Measurements from ENCODE around the gene HSD17B12.
"Not testable (repeated sequence)": the region's sequence is repeated elsewhere in the genome, so short reads cannot be mapped to it uniquely, and the experiment has no call there.

The HSD17B12 gene

DNA sequence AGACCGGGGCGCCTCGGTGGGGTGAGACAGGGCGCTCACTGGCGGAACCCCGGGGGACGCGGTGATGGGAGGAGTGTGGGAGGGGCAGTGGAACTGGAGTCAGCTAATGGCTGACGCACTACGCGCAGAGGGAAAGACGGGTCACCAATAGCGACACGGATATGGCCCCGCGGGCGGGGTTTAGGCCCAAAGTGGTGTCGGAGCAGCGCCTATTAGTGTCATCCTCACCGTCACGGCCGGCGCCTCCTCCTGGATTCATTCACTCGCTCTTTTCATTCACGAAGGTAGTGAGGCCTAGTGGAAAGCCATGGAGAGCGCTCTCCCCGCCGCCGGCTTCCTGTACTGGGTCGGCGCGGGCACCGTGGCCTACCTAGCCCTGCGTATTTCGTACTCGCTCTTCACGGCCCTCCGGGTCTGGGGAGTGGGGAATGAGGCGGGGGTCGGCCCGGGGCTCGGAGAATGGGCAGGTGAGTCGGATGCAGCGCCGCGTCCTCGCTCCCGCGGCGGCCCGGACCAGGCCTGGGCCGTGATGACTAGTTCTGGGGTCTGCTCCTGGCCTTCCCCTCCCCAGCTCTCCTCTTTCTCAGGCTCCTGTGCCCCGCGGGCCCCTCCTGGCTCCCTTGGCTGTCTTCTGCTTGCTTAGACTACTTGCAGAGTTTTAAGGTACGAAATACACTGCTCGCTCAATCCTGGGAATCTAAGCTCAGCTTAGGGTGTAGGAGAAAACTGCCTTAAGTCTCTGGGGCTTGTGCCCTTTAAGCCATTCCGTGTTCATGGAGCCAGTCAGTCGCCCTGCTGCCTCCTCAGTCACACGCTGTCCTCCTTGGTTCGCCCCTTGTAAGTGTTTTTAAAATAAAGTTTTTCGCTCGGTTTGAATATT is at the start of gene HSD17B12:
Gene HSD17B12 (plus strand): TSS at position 218 of the 880 bp plus-strand sequence. CDS start 90 bp downstream, at position 308.
- peak; percentile 99 for DNase-seq

DNA sequence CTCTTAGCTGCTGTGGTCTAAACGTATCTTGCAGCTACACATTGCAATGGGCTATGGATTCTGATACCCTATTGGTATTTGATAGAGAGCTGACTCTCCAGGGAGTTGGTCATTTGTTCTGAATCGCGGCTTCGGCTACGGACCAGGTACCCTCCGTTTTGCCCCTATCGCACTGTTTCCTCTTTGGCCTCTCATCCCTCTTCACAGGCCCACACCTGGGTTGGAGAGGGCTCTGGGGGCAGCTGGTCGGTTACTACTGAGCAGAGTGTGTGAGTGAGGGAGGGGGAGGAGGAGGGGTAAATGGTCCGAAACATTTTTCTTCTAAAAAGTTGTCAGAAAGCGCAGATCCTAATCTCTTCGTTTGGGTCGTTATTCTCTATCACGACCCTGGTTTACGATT is 48.8 kb upstream of the HSD17B12 start:
- DNase-seq: no peak

DNA sequence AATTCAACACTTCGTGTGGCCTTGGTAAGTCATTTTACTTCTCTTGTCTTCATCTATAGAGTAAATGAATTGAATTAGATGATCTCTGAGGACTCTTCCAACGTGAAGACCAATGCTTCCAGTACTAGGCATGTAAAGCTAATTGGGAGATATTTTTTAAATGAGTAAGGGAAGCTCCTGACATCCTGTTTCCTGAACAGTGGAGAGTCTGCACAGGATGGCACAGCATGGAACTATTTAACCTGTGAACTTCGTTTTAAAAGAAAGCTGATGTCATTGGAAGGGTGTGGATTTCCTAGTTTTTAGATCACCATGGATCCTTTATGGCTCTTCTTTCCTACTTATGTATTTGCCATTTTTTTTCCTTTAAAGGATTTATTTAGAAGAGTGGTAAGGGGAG is 48.4 kb upstream of the HSD17B12 start:
- no peak for DNase-seq

DNA sequence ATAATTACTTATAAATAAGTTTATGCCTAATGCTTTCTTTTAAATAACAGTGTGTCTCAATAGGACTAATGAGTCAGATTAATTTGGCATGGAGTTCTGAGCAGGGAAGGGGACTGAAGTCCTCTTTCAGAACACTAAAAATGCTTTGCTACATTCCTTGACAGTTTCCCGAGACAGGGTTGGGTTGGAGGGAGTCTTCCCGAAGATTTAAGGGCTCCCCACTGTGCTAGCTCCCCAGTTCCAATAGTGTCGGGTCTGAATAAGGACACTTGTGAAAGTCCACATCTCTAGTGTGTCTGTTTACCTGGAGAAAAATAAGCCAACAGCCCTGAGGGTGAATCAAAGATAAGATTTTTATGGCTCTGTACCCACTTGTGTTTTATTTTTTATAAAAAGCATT is 41.8 kb upstream of the HSD17B12 start:
- no peak for DNase-seq

DNA sequence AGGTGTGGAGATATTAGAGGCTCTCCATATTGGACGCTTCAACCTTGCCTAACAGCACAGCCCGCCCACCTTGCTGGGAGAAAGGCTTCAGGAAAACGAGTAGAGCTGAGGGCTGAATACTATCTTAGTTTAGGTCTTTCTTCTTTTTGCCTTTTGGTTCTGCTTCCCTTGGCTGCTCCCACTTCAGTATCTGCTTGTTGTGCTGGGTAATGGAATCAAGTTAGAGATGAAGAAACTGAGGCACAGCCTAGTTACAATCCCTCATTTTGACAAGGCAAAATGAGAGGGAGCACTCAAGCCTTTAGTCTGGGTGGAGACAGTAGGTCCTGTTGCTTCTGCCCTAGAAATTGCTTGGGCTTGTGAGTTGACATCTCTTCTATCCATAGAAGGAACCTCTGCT is 41.3 kb upstream of the HSD17B12 start:
- DNase-seq: no peak

DNA sequence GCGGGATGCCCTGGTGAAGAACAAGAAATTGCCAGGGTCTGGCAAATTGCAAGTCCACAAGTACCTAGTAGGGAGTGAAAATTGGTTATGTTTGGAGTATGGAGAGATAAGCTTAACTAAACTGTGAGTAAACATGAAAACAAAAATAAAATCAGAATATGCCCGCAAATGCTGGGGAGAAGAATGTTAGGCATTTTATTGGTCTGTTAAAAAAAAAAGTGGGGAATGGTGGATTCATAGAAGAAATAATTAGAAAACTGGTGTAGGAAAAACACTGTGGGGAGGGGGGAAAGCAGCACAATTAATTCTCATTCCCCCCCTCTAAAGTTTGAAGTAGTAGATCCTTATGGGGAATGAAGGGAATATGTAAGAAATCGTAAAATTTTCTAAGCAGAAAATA is 40.6 kb upstream of the HSD17B12 start:
- no peak for DNase-seq

DNA sequence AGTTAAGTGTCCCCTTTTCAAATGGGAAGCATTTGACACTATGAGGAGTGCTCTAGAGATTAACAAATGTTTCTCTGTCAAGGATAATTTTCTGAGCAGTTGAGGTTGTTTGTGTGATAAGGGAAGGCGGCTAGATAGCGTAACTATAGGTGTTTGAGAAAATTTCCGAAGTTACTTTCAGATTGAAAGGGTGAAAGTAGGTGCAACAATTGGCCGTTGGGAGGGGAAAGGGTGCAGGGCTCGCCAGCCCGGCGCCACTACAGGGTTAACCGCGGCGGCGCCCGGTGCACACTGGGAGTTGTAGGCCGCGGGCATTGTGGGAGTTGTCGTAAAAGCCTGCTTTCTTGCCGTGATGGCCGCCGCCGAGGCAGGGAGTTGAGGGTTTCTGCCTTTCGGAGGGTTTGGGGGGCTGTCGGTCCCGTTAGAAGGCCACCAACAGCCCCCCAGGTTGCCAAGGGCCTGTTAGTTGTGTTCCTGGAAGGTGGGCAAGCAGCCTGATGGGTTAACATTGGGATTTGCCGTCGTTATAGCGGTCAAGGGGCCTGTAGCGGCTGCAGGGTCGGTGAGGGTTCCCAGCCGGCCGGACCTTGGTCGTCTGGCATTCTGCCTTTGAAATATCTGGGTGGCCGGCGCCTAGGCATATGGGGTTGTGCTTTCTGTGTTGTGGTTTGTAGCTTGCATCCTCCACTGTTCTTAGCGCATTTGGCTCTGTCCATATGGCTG is 36.5 kb upstream of the HSD17B12 start:
- DNase-seq: peak; percentile 81 to 82

DNA sequence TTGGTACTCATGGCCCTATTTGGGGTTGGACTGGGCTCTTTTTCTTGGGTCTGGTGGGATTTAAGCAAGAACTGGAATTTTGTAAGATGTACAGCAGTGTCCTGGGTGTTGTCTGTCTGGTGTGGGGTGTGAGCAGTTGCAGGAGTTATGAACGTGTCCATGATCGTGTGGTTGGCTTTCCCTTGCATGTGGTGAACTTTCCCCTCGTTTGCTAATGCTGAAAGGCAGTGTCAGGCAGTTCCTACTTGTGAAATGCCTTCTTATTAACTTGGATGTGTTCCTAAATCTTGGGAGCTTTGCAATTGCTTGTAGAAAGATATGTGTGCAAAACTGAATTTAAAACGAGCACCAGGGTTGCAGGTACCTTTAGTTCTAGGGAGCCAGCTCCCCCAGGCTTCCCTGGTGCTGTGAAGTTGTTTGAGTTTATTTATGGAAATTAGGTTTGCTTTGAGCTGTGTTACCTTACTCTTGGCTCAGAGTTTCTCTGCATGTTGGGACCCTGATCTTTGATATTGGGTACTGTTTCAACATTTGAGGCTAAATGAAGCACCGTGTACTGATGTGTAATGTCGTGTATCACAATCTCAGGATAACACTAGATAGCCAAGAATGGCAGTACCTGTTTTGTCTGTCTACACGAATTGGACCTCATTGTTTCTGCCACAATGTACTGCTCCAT is 35.8 kb upstream of the HSD17B12 start:
- no peak for DNase-seq

DNA sequence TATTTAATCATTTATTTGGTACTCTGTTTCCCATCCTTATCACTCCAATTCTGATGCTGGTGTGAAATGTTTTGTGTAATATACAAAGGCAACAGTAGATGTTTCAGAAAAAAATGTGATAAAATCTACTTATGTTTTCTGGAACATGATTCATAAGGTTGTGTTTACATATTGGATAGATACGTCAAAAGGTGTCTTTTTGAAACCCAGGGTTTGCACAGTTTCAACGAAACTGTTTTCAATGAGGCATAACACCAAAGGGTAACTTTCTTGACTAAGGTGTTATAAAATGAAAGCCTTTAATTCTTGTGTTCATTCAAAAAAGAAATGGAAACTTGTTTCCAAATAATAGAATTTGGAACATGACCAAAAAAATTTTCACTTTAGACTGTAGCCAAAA is 33.8 kb upstream of the HSD17B12 start:
- DNase-seq: no peak

DNA sequence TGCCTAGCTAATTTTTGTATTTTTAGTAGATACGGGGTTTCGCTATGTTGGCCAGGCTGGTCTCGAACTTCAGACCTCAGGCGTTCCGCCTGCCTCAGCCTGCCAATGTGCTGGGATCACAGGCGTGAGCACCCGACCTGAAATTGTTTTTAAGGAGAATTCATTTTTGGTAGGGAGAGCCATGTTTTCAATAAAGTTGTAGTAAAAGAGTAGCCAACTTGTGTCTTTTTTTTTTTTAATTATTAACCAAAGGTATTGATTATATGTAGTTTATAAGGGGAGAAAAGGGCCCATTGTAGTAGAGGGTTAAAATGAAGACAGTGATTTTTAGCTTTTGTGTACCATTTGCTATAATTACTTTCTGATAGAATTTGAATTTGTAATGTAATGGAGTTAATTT is 31.6 kb upstream of the HSD17B12 start:
- no peak for DNase-seq

DNA sequence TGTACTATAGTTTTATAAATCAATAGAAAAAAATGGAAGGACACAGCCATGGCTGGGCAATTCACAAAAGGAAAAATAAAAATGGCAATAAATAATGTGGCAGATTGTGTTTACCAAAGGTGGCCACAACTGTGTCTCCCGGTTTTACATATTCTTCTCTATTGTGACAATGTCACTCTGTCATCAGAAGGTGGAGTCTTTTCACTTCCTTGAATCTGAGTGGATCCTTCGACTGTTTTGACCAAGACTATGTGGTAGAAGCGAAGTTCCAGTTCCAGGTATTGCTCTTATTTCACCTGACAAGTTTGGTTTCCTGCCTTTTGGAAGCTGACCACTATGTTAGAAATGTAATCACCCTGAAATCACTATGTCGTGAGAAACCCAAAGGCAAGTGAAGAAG is 31.0 kb upstream of the HSD17B12 start:
- no peak for DNase-seq

DNA sequence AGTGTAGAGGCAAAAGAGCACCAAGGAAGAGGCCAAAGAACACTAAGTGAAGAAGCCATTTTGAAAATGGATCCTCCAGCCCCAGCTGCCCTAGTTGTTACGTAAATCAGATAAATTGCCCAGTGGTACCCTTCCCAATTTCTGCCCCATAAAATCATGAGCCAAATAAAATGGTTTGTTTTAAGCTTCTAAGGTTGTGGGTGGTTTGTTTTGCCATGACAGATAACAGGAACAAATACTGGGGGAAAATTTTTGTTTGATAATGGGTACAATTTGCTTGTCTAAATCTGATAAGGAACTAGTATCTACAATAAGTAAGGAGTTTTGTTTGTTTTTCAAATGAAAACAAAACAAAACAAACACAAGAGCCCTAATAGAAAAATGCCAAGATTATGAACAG is 30.6 kb upstream of the HSD17B12 start:
- no peak for DNase-seq

DNA sequence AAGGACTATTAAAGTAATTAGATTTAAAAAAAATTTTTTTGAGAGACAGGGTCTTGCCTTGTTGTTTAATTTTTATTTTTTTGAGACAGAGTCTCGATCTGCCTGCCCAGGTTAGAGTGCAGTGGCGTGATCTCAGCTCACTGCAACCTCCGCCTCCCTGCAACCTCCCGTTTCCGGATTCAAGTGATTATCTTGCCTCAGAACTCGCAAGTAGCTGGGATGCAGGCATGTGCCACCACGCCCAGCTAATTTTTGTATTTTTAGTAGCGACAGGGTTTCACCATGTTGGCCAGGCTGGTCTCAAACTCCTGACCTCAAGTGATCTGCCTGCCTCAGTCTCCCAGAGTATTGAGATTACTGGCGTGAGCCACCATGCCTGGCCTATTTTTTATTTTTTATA is 17.5 kb upstream of the HSD17B12 start:
- DNase-seq: not testable (repeated sequence)

DNA sequence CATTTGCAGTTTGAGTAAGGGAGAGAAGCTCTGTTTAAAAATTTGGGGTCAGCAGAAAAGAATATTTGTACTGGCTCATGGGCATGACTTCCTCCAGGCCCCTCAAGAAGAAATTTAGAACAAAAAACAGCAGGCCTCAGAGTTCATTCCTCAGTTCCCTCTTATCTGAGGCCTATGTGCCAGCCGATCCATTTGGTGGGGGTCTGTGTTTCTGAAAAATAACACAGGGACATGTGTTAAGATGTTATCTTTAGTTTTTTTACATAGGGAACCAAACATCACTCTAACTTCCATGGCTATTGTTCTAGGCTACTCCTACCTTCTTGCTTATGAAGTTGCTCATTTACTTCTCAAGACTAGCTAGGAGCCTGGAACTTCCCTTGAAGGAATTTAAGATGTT is 16.2 kb upstream of the HSD17B12 start:
- no peak for DNase-seq

DNA sequence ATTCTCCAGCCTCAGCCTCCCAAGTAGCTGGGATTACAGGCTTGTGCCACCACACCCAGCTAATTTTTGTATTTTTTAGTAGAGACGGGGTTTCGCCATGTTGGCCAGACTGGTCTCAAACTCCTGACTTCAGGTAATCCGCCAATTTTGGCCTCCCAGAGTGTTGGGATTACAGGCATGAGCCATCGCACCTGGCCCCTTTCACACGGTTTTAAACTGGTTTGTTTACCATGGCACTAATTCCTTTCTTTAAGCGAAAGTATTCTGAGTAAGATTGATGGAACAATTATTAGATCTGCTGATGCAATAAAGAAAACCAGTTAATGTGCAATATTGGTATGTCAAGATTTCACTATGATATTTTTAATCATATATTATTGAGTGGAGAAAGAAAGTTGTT is 9.3 kb upstream of the HSD17B12 start:
- not testable (repeated sequence) for DNase-seq

DNA sequence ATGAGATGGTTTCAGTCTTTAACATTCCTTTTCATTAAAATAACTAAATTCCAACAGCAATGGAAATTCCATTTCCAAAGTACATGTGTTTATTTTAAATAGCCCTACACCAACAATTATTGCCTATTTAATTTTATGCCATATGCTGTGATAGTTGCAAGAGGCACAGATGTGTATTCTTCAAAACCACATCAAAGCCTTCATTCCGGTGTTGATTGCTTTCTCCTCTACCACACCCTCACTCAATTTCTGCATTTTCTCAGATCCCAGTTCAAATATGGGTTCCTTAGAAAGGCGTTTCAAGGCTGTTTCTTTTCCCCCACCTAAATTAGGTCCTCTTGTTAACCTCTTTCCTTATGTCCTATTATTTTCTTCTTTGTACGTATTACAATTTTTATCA is 6.0 kb upstream of the HSD17B12 start:
- no peak for DNase-seq

DNA sequence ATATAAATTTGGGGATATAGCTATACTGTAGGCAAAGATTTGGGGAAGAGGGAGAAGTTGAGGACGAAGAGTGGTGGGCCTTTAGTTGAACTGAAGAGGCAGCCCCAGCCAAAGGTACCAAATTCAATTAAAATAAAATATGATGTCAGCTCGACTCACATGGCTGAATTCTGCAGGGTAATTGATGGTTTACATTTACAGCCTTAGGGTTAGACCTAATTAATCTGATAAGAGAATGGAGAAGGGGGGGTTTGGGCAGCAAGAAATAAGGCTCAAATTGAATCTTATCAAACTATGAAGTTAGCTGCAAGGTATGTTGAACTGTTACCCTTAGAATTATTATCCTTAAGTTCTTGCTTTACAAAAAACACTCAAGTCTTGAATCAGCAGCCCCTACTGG is 3.6 kb upstream of the HSD17B12 start:
- DNase-seq: no peak

DNA sequence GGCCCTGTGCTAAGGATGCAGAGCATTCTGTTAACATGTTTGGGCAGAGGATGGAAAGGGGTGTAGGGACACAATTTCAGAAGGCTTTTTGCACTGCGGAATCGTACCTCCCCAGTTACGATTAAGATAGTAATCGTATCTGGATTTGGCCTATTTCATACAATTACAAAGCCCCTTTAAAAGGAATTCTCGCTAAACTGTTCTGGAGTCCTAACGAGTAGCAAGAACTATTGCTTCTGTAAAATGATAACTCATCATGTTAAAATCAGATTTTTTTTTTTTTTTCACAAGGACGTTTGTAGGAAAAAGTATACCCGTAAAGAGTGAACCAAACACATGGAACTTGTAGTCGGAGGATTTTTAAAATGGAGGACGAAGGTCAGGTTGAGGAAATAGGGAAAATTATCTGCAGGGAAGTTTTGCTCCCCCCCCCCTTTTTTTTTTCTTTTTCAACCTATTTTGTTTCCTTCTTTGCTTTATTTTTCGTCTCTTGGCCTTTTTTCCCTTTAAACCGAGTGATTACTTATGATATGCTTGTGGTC is 934 bp downstream of the HSD17B12 start:
- DNase-seq: no peak

DNA sequence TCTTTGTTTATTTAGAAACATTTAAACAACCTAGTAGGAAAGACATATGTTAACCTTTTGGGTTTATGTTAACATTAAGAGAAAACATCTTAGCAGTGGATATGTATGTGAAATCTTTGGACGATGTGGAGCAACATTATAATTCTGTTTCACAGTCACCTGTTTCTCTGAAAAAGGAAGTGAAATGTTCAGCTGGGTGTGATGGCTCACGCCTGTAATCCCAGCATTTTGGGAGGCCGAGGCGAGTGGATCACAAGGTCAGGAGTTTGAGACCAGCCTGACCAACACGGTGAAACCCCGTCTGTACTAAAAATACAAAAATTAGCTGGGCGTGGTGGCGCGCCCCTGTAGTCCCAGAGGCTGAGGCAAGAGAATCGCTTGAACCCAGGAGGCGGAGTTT is 1.5 kb downstream of the HSD17B12 start:
- DNase-seq: not testable (repeated sequence)

DNA sequence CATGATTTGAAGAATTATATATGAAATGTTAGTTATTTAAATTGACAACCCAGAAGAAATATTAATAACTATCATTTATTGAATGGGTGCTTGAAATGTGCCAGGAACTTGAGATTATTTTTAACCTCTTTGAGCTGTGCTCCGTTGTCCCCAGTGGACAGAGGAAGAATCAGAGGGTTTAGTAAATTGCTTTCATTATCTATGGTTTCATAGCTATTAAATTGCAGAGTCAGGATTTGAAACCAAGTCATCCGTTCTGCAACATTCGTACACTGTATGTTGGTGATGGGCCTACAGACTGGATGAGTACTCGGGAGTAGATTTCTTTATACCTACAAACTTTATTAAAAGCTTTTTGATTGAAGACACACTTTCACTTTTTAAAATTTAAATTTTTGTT is 4.9 kb downstream of the HSD17B12 start:
- no peak for DNase-seq

DNA sequence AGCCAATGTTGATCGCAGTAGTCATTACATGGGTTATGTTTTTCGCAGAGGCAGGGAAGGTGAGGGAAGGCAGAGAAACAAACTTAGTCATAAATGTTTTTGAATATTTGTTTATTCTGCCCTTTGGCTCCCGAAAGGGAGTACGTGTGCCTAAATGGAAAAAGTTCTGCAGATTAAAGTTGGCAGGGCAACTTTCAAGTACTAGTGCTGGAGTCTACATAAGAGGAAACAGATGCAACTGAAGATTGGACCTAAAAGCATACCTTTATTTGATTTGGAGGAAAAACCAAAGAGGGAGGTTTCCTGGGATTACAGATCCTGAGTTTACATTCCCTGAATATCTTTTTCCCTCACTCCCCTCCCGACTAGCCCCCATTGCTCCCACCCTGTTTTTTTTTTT is 5.7 kb downstream of the HSD17B12 start:
- no peak for DNase-seq

DNA sequence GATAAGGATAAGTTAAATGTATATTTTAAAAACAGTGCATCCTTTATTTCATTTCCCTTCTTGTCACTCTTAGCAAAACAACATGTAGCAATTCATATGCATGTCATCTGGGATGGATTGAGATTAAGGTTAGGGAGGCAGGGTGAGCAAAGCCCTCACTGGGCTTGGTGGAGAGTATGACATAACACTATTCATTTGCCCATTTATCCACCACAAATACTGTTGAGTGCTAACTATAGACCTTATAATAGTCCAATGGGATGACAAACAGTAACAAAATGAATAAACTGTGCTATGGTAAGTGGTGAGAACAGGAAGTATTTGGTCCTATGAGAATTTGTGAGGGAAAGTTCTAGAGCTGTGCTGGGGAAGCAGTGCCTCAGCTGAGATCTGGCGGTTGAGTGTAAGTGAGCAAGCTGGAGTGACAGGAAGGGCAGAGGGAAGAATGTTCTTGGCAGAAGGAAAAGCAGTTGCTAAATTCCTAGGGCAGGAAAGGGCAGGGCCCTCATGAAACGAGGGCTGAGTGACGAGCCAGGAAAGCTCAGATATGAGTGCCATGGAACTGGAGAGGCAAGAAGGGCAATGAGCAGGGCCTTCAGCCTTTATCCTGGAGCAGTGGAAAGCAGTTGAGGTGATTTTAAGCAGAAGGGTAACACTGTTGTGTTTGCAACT is 6.7 kb downstream of the HSD17B12 start:
- DNase-seq: no peak

DNA sequence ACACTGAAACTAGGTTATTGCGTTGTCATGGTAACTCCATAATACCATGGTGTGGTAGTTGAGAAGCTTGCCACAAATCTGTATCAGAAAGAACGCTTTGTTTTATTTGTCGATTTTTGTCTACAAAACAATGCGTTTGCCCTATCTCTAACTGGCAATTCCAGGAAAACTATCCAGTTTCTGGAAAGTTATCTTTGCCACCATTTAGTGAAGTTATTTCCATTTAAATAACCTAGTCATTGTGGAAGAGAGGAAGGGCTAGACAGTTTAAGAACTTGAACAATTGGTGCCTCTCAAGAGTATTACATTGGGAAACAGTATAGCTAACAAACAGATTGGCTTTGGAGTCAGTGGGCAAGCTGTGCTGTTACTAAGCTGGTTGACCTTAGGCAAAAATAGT is 7.9 kb downstream of the HSD17B12 start:
- no peak for DNase-seq
